ENCODE measurements around the gene BRD1. TPM values are rescaled to one million over a fixed set of nuclear protein-coding genes. Genes with fewer than 3 reads are reported as not detected.

The BRD1 gene
- total RNA-seq, 1 experiment from 2014 or later, result 15.4 TPM

DNA sequence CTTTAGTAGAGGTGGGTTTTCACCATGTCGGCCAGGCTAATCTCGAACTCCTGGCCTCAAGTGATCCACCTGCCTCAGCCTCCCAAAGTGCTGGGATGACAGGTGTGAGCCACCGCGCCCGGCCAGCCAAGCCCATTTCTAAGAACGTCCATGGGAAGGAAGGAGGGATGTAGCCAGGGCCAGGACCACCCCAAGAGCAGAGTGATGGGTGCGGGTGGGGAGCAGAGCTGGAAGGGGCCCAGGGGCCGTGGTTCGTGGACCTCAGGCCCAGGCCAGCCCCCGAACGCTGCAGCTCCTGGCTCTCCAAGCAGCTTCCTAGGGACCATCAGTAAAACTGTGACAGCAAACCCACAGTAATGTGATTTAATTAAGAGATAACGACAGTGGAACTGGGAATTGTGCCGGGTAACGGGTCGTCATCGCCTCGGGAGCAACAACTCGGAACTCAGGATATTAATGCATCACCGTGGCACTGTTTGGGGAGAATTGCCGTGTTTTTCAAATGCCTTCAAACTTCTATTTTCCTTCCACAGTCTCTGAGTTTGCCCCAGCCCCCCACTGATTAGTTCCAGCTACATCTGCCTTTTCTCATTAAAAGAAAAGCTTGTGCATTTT, 74.3 kb downstream of the BRD1 start:
- no peak for DNase-seq (ENCODE audit: low read depth)

DNA sequence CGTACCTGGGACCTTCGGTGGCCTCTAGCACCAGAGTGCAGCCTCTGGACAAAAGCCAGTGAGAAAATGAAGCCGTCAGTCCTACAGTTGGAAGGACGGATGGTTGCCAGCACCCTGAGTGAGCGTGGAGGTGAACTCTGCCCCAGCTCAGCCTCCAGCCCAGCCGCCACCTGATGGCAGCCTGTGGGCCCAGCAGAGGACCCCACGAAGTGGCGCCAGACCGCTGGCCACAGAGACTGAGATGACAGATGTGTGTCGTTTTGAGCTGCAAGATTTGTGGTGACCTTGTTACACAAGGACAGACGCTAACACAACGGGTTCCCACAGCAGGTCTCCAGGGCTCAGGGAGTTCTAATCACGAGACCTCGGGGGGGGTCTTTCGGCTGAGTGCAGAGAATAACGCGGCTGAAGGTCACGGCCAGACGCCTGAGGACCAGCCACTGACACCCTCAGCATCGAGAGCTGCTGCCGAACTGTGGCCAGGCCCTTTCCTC, 75.0 kb downstream of the BRD1 start:
- no peak for DNase-seq (ENCODE audit: low read depth)

DNA sequence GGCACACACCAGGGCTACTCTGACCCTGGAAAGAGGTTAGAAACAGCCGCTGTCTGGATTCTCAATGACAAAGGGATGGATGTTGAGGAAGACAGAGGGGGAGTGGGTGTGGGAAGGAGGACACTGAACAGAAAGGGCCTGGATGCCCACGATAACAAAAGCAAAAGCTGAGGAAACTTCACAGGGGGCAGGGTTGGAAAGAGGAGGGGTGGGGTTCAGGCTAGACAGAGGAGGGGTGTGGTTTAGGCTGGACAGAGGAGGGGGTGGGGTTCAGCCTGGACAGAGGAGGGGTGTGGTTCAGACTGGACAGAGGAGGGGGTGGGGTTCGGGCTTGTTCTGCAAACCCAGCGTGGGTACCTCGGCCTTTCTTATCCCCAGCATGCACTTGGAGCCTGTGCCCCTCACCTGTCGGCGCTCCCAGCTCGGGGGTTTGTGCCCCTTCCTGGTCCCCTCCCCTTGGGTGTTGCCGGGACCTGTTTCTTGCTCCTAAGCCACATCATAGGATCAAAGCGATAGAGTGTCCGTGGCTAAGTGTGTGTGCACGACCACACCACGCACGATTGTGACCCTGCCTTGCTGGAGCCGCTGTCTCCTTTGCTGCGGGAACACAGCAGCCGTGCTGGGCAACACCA, 75.6 kb downstream of the BRD1 start:
- no peak for DNase-seq (ENCODE audit: low read depth)

DNA sequence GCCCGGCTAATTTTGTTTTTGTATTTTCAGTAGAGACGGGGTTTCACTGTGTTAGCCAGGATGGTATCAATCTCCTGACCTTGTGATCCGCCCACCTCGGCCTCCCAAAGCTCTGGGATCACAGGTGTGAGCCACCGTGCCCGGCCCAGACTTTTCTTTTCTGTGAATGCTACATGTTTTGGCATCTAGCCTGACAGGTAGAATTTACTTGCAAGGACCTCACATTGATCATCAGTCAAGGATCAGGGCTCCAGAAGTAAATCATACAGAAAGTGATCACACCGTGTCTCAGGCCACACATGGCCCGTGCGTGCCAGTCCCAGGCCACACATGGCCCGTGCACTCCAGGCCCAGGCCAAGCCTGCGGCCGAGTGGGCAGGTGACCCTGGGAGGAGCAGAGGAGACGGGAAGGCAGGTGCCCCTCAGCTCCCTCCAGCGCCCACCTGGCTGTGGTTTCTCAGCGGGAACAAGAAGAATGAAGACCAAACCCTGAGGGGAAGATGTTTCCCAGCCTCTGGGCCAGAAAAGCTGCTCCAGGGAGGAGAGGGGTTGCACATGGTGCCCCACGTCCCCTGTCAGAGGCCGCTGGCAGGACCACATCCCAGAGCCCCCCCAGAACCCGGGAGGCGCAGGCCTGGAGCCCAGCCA, 76.2 kb downstream of the BRD1 start:
- no peak for DNase-seq (ENCODE audit: low read depth)

DNA sequence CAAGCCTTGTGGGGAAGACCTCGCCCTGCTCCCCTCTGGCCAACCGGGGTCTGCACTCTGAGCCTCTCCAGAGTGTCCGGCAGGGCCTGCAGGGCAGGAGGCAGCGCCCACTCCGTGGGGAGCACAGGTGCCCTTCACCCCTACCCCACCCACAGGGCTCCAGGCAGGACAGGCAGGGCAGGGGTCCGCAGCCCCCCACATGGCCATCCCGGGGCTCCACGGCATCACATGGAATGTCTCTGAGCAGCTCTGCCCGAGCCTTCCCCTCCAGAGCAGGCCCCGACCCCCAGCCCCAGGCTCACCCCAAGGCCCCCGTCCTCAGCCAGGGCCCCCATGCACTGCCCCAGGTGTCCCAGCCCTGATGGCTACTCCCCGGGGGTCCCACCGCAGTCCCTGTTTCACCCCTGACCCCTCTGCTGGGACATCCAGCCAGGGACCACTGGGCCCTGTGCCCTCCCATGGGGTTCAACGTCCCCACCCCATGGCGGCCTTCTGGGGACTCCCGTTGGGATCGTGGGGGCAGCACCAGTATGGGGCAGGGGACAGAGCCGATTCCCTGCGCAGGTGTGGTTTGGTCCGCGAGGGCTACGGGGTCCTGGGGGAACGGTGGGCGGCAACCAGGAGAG, 77.7 kb downstream of the BRD1 start:
- DNase-seq (ENCODE audit: low read depth), result no peak

DNA sequence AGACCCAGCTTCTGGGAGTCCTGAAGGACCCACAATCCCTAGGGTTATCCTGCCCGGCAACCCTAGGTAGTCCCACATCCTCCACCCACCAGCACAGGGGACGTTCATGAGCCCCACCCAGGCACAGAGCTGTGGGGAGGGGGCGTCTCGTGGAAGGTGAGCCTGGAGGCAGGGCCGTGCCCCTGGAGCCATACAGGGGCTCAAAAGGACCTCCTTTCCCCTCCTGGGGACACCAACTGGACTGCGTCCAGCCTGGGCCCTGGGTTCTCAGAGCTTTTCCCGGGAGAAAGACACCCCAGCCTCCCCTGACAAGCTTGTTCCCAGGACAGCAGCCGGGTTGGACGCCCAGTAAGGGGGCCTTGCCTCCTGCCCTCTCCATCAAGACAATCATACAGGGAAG, 78.4 kb downstream of the BRD1 start:
- no peak for DNase-seq (ENCODE audit: low read depth)

DNA sequence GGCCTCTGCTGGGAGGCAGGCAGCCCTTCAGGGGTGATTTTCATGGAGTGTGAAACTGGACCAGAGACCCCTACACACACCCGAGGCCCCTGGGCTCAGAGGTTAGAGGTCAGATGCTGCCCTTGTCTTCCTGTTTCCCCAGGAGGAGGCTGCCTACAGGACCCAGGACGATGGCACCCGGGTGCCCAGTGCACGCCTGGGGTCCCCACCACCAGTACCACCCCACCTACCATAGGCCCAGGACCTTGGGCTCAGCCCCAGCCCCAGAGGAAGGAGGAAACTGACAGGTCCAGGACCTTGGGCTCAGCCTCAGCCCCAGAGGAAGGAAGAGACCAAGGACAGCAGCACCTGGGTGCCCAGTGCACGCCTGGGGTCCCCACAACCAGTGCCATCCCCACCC, 79.2 kb downstream of the BRD1 start:
- no peak for DNase-seq (ENCODE audit: low read depth)

DNA sequence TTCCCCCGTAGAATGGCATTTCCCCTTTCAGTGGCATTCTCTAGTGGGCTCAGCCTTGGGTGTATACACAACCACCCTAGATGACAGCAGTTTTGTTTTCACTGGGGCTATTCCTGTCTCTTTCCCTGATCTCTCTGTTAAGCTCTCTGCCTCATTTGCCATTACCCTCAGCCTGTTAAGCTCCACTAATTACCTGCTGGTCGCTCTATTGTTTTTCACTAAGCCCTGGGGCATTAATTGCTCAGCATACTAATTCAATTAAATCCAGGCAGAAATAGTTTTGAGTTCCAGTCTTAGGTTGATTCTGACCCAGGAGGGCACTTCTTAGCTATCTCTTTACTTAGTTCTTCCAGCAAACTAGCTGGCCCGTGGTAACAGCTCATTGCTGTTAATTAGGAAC, 80.0 kb downstream of the BRD1 start:
- DNase-seq (ENCODE audit: low read depth), result no peak

DNA sequence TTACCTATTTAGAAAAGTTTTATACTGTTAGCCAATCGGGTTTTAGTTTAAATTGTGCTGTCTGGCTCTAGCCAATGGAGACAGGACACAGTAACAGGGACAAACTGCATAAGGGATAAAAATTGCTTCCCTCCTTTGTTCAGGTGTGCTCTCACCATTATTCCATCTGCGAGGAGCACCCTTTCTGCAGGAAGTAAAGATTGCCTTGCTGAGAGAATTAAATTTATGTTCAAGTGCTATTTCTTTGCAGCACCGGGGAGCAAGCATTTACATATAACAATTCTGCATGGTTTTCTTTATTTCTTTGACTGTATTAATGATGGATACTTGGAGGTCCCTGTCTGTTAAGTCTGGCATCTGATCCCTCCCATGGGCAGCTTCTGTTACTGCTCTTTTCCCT, 80.5 kb downstream of the BRD1 start:
- no peak for DNase-seq (ENCODE audit: low read depth)

DNA sequence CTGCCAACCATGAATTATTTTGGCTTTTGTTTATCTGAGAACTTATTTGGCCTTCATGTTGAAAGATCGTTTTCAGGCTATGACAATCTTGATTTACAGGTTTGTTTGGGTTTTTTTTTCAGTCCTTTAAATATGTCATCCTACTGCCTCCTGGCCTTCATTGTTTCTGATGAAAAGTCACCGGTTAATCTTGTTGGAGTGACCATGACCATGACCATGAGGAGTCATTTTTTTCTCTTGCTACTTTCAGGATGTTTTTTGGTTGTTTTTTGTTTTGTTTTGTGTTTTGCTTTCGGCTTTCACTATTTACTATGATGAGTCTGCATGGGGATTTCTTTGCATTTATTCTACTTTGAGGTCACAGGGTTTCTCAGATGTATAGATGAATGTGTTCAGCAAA, 81.6 kb downstream of the BRD1 start:
- DNase-seq (ENCODE audit: low read depth), result no peak

DNA sequence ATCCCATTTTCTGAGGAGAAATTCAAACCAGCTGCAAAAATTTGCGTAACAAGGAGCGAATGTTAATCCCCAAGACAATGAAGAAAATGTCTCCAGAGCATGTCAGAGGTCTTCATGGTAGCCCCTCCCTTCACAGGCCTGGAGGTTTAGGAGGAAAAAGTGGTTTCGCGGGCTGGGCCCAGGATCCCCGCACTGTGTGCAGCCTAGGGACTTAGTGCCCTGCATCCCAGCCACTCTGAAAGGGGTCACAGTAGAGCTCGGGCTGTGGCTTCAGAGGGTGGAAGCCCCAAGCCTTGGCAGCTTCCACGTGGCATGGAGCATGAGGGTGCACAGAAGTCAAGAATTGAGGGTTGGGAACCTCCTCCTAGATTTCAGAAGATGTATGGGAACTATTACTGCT, 87.4 kb downstream of the BRD1 start:
- no peak for DNase-seq (ENCODE audit: low read depth)

DNA sequence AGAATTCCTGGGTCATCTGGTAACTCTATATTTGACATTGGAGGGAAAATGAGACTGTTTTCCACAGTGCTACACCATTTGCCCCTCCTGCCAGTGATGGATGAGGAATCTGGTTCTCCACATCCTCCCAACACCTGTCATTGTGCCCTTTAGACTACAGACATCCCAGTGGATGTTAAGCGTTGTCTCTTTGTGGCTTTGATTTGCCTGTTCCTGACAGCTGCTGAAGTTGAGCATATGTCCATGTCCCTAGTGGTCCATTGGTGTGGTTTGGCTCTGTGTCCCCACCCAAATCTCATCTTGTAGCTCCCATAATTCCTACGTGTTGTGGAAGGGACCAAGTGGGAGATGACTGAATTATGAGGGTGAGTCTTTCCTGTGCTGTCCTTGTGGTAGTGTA, 88.5 kb downstream of the BRD1 start:
- no peak for DNase-seq (ENCODE audit: low read depth)

DNA sequence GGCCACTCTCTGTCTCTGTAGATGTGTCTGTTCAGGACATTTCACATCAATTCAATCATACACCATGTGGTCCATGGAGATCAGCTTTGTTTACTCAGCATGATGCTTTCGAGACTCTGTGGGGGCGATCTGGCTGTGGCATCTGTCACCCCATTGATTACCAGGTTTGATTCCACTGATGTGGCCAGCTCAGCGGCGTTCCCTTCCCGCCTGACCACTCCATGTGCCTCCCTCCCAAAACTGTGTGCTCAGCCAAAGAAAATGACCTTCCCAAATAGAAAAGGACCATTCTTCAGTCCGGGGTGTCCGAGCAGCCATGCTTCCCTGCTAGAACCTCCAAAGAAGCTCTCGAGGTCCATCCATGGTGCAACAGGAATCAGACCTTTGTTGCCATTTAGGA, 89.1 kb downstream of the BRD1 start:
- DNase-seq (ENCODE audit: low read depth), result no peak

DNA sequence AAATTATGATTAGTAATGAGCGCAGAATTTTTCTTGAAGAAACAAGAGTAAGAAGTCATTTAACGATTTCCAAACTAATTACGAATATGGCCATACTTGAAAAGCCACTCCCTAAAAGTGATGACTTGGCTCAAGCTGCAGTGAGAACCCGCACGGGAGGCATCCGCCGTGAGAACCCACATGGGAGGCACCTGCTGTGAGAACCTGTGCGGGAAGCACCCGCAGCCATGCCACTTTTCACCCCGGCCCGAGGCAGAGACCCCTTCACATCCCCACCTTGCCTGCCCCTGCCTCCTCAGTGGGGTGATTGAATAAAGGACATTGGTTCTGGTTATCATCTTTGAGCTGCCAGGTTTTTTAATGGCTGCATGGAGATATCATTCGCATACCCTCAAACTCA, 89.7 kb downstream of the BRD1 start:
- no peak for DNase-seq (ENCODE audit: low read depth)

DNA sequence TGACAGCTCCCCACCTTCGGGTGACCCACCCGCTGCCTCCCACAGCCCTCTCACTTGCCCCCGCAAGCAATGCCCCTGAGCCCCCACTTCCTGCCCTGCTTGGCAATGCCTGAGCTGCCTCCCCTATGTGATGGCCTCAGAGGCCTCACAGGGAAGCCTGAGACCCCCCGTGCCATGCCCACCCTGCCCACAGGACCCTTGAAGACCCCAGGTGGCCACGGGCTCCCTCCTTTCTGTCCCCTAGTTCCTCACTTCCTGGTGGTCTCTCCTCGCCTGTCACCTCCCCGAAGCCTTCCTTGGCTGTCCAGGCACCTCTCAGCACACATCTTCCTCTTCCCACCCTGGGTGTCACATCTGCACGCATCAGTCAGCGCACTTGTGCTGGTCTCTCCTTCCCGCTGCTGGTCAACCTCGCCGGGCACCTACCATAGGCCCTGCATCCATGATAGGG, 90.5 kb downstream of the BRD1 start:
- no peak for DNase-seq (ENCODE audit: low read depth)

DNA sequence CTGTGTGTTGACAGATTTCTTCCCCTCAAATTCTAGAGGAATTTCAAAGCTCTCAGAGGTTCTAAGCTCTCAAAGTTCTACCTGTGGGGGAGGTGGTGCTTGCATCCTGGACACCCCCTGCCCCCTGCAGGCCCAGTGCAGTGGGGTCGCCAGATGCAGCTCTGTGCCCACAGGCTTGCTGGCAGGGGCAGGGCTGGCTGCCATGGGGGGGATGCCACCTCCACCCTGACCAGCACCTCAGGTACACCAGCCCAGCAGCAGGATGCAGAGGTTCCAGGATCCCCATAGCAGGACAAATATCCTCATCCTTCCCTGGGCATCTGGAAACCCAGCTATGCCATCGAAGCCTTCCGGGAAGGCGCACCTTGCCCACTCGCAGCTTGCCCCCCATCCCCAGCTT, 91.1 kb downstream of the BRD1 start:
- no peak for DNase-seq (ENCODE audit: low read depth)

DNA sequence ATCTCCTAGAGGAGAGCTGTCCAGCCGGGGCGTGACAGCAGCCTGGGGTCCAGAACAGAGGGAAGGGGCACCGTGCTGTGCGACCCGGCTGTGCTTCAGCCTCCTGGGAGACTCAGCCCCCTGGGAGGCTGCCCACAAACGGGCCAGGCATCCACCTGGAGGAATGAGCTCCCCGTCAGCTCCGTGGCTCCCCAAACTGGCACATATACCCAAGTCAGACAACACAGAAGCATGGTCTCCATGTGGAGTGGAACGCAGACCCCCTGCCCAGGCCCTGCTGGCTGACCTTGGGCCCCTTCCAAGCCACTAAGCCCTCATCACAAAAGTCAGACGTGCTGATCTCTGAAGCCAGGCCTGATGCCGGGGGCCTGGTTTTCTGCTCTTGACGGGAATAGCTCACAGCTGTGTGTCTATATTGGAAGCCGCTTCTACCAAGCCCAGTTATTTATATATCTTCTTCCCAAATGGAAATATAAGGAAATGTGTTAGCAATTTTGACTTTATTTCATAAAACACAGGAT, 91.7 kb downstream of the BRD1 start:
- DNase-seq (ENCODE audit: low read depth), result no peak

DNA sequence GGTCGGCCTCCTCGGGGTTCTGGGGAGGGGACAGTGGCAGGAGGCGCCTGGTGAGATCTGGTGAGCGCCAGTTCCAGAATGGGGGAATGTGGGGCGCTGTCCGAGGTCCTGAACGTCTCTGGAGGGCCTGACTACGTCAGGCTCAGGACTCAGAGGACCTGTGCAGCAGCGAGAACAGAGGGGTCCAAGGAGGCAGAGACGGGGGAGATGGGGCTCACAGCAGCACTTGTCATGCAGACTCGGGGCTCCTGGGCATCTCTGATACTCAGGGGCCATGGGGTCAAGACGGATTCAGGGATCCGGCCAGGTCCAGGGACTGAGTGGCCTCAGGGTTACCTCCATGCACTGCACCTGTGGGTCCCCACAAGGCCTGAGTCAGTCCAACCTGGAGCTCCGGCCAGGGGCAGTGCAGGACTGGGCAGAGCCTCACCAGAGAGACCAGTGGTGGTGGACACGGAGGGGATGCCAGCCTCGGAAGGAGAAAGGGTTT, 92.2 kb downstream of the BRD1 start:
- DNase-seq (ENCODE audit: low read depth), result no peak

DNA sequence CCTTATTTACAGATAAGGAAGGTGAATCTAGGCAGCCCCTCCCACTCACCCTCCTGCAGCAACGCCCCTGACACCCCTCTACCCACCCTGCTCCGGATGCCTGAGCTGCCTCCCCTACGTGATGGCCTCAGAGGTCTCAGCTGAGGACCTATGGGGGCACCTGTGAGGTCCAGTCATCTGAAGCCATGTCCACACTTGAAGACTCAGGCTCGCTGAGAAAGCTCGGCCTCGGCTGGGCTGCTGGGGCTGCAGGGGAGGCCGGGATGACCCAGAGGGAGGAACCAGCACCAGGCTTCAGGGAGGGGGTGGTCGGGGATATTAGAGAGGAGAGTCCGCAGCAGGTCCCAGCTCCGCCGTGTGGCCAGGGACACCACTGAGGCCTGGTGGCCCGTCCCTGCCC, 92.8 kb downstream of the BRD1 start:
- no peak for DNase-seq (ENCODE audit: low read depth)

DNA sequence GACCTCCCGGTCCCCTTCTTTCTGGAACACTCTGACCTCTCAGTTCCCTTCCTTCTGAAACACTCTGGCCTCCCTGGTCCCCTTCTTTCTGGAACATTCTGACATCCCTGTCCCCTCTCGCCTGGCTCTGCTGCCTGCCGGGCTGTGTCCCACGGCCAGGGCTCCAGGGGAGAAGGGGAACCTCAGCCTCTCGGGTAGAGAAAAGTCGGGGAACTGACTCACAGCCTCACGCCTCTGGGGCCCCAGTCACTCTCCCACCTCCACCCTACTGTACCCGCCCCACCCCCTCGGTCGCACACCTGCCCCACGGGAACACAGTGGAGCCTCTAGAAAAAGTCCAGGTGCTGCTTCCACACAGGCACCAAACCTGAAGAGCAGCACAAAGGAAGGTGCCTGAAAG, 93.3 kb downstream of the BRD1 start:
- no peak for DNase-seq (ENCODE audit: low read depth)

DNA sequence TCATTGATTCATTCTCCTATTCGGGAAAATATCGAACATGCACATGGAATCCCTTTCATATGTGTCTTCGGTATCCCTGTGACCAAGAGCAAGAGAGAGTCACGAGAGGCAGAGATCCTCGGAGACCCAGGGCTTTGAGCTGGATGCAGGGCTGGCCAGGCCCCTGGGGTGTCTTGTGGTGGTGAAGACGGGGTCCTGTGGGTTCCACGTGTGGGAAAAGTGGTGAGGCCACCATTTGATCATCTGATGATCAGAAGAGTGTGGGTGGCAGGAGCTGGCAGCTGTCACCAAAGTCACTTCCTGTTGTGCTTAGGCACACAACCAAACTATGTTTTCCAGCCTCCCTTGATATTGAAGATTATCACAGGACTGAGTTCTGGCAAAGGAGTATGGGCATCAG, 94.0 kb downstream of the BRD1 start:
- no peak for DNase-seq (ENCODE audit: low read depth)

DNA sequence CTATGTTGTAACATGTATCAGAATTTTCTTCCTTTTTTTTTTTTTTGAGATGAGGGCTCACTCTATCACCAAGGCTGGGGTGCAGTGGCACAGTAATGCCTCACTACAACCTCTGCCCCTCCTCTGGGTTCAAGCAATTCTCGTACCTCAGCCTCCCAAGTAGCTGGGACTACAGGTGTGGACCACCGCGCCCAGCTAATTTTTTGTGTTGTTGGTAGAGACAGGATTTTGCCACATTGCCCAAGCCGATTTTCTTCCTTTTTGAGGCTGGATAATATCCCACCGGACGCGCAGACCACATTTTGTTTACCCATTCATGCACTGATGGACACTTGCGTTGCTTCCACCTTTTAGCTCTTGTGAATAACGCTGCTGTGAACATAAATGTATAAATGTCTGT, 97.0 kb downstream of the BRD1 start:
- no peak for DNase-seq (ENCODE audit: low read depth)

Measured in Daoy (cell line).